Measurements from ENCODE around the gene PSMD3.
"Not testable (repeated sequence)": the region's sequence is repeated elsewhere in the genome, so short reads cannot be mapped to it uniquely, and the experiment has no call there.

- TF ChIP-seq CTCF (IDR thresholded peaks at IDR 0.05); ZFX (IDR thresholded peaks at IDR 0.05; ENCODE audit: borderline replicate concordance): not testable (repeated sequence)
These were observed 30.4 kb downstream of the PSMD3 start for GRCh38 chr17:40010946-40011500.
